Gastroesophageal sphincter (tissue), 3 donors: ENCODE data around the gene DDIT3.

Experiments used
- POLR2A ChIP-seq, 2 donors: fragments of 450-650 bp; IDR thresholded peaks; one replicate each; pipeline ENCODE4 v1.6.1; 2017; ENCODE audit warnings: antibody characterized with exemption in 2 of 2, mild to moderate bottlenecking in 2 of 2, moderate library complexity in 1 of 2
- TF ChIP-seq, protein P1 (sequence below), 4 experiments: fragments of 200-600 bp in 2 of 4; fragments of 450-650 bp in 2 of 4; sonication (generic) in 1 of 4; IDR thresholded peaks; one replicate each; pipeline ENCODE4 v1.5.1; 2017 to 2019; ENCODE audit warnings: antibody characterized with exemption in 4 of 4, mild to moderate bottlenecking in 2 of 4, moderate library complexity in 2 of 4

DNA sequence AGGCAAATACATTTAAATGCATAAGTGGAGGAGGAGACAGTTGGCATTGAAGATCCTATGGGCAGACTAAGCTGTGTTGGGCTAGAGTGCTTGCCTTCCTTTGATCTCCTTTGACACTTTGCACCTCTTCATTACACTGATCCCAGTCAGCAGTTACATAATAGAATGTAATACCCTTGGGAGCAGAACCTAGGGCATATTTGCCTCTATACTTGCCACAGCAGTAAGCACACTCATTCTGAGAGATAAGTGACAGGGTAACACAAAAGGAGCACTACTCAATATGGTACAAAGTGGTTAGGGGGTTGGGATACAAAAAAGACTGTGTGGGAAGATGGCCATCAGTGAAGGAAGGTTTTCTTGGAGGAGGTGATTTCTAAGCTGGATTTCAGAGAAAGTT is 23.5 kb downstream of the DDIT3 start:
- TF ChIP-seq, protein P1, sequence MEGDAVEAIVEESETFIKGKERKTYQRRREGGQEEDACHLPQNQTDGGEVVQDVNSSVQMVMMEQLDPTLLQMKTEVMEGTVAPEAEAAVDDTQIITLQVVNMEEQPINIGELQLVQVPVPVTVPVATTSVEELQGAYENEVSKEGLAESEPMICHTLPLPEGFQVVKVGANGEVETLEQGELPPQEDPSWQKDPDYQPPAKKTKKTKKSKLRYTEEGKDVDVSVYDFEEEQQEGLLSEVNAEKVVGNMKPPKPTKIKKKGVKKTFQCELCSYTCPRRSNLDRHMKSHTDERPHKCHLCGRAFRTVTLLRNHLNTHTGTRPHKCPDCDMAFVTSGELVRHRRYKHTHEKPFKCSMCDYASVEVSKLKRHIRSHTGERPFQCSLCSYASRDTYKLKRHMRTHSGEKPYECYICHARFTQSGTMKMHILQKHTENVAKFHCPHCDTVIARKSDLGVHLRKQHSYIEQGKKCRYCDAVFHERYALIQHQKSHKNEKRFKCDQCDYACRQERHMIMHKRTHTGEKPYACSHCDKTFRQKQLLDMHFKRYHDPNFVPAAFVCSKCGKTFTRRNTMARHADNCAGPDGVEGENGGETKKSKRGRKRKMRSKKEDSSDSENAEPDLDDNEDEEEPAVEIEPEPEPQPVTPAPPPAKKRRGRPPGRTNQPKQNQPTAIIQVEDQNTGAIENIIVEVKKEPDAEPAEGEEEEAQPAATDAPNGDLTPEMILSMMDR (IDR thresholded peaks at IDR 0.05), result no peak
- no peak for TF ChIP-seq POLR2A (IDR thresholded peaks at IDR 0.05)
